ENCODE data around the gene IMPA2.

DNA sequence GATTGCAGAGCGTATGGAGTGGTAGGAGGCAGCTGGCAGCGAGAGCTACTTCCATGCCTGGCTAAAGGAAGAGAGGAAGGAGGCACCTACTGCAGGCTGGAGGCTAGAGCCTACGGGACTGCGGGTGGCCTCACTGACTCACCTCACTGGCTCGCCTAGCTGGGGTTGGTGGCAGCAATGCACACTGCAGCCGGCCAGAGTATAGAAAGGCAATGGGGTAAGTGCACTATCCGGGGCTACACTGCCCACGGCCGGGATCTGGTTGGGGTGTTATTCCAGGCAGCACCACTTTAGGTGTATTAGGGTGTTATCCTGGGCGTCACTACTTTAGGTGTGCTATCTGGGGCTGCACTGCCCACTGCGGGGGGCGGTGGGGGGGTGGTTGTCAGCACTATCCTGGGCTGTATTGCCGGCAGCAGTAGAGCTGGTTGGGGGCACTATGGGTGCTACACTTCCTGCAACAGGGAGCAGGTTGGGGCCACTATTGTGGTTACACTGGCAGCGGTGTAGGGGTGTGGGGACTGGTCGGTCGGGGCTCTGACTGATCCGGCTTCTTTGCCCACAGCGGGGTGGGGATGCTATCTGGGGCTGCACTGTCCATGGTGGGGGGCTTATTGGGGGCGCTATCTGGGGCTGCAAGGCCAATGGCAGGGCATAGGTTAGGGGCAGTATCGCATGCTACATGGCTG lies 79.0 kb downstream of the IMPA2 start:
- no peak for TF ChIP-seq RORB (CRISPR knock-in tag; IDR thresholded peaks at IDR 0.05)
- TF ChIP-seq, protein P1, sequence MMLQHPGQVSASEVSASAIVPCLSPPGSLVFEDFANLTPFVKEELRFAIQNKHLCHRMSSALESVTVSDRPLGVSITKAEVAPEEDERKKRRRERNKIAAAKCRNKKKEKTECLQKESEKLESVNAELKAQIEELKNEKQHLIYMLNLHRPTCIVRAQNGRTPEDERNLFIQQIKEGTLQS (CRISPR knock-in tag; conservative IDR thresholded peaks at IDR 0.05), result no peak
- no peak for TF ChIP-seq SMAD3 (CRISPR knock-in tag; IDR thresholded peaks at IDR 0.05; ENCODE audit: borderline replicate concordance)
- TF ChIP-seq TEAD1 (CRISPR knock-in tag; IDR thresholded peaks at IDR 0.05), result no peak
- no peak for TF ChIP-seq CREB1 (CRISPR knock-in tag; IDR thresholded peaks at IDR 0.05)

Measured in WTC11 (cell line).